Peyer's patch (tissue), 4 donors: ENCODE measurements around the gene MAGEE1. TPM values are rescaled to one million over a fixed set of nuclear protein-coding genes. Genes with fewer than 3 reads are reported as not detected.

ENCODE experiments used
- DNase-seq, 3 donors: peaks; one replicate each; pipeline ENCODE4 v3.0.0-alpha.2; 2017 to 2019
- H3K27ac ChIP-seq, 4 donors: fragments of 200-600 bp; sonication (generic); one replicate each; pipeline ENCODE4 v1.5.1; 2016 to 2019
- H3K27me3 ChIP-seq, 2 donors: fragments of 200-600 bp; sonication (generic); one replicate each; pipeline ENCODE4 v1.5.1; 2019
- H3K36me3 ChIP-seq, 3 donors: fragments of 200-600 bp; sonication (generic); one replicate each; pipeline ENCODE4 v1.5.1; 2016 to 2019
- H3K4me1 ChIP-seq, 4 donors: fragments of 200-600 bp; sonication (generic); one replicate each; pipeline ENCODE4 v1.5.1; 2016 to 2019
- H3K4me3 ChIP-seq, 4 donors: fragments of 200-600 bp; sonication (generic); 1 replicate in 3 of 4; 2 replicates in 1 of 4; pipeline ENCODE4 v1.5.1; 2016 to 2019; ENCODE audit warnings: mild to moderate bottlenecking in 1 of 4
- H3K9me3 ChIP-seq, 4 donors: fragments of 200-600 bp; sonication (generic); one replicate each; pipeline ENCODE4 v1.5.1; 2016 to 2019; ENCODE audit warnings: mild to moderate bottlenecking in 1 of 4
- CTCF ChIP-seq, 6 experiments: fragments of 450-650 bp in 4 of 6; fragments of 200-600 bp in 2 of 6; sonication (generic) in 1 of 6; IDR thresholded peaks; one replicate each; pipeline ENCODE4 v1.5.1; 2017 to 2019; ENCODE audit warnings: antibody characterized with exemption in 6 of 6, mild to moderate bottlenecking in 3 of 6, moderate library complexity in 1 of 6
- POLR2A ChIP-seq, 2 donors: fragments of 450-650 bp; IDR thresholded peaks; one replicate each; pipeline ENCODE4 v1.5.1; 2017; ENCODE audit warnings: antibody characterized with exemption in 2 of 2, mild to moderate bottlenecking in 2 of 2, moderate library complexity in 2 of 2
- total RNA-seq, 4 donors: library from RNA; depleted of rRNA; stranded (reverse); fragments of >200 nt; gene quantifications; one replicate each; pipeline ENCODE4 v1.1.0, GENCODE V29; 2016

MAGEE1 gene
- total RNA-seq, 4 donors from 2014 or later: 0.35 to 0.80 TPM; not detected in 2

- H3K4me1 ChIP-seq: no peaks in the 10 kb centered on the region
- no peak overlapping the region for H3K27ac ChIP-seq
- TF ChIP-seq CTCF (IDR thresholded peaks at IDR 0.05) (peak in 4 of 6 experiments; percentile 28 to 49 (median 35)), POLR2A (IDR thresholded peaks at IDR 0.05) (no peak)
- no peaks in the 10 kb centered on the region for H3K27me3 ChIP-seq
- H3K9me3 ChIP-seq: no peaks in the 10 kb centered on the region
- DNase-seq: no peak
- no peaks in the 10 kb centered on the region for H3K36me3 ChIP-seq
- H3K4me3 ChIP-seq: no peak overlapping the region
Measured at GRCh38 chrX:76454456-76454927, 27.0 kb downstream of the MAGEE1 start.

GRCh38 chrX:76477353-76477752, 49.8 kb downstream of the MAGEE1 start:
- TF ChIP-seq POLR2A (IDR thresholded peaks at IDR 0.05) (no peak), CTCF (IDR thresholded peaks at IDR 0.05) (no peak)
- H3K9me3 ChIP-seq: no peaks in the 10 kb centered on the region
- H3K4me1 ChIP-seq: no peaks in the 10 kb centered on the region
- DNase-seq: no peak
- H3K4me3 ChIP-seq: no peak overlapping the region
- no peaks in the 10 kb centered on the region for H3K36me3 ChIP-seq
- no peaks in the 10 kb centered on the region for H3K27me3 ChIP-seq
- no peak overlapping the region for H3K27ac ChIP-seq
